Posterior vena cava (tissue), 2 donors: ENCODE data around the gene AFF3. TPM values are rescaled to one million over a fixed set of nuclear protein-coding genes. Genes with fewer than 3 reads are reported as not detected.
A peak's percentile ranks its signal among the peaks of the same experiment; 100 is the strongest.

Experiments used
- DNase-seq: peaks from one replicate; pipeline ENCODE4 v3.0.0-alpha.2; 2020; ENCODE audit warnings: low spot score
- intact Hi-C, 2 donors: fragments of 100-400 bp; cut with DNase I; formaldehyde crosslinking; loops; one replicate each; pipeline versions ENCODE4 v1.14.1 to v1.14.2; 2022 to 2023
- total RNA-seq, 2 donors: library from RNA; stranded (reverse); fragmentation: NEBNext Ultra II Directional; extraction: Animal tissue kit (Norgen Biotek cat#: 25700); gene quantifications; one replicate each; pipeline ENCODE4 v1.2.1, GENCODE V29; 2021
- donor health status: DM: yes; HTN: yes; CAD: no.
- donor health status: DM: yes; HTN: yes; CAD: no.

Gene AFF3
- total RNA-seq, 2 donors from 2014 or later = 15.5 to 26.4 TPM

GRCh38 chr2:99727199-99727598, 415.2 kb downstream of the AFF3 start:
- DNase-seq = no peak
- intact Hi-C loops = no loop called here

DNA sequence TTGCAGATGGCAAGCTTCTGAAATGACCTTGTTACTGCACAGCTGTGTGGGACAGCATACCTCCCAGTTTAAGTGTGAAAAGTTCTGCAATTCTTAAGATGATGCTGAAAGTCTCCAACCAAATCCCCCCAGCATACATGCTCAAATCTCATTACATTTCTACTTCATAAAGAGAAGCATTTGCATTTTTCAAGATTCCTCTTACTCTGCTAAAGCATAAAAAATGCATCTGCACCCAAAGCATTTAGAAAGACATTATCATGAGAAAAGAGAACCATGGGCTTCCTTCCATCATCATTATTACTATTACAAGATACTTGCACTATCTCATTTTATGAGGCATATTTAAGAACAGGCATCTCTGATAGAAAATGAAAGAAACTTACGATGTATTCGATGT, 415.7 kb downstream of the AFF3 start:
- DNase-seq = no peak
- intact Hi-C loops = no loop called here

DNA sequence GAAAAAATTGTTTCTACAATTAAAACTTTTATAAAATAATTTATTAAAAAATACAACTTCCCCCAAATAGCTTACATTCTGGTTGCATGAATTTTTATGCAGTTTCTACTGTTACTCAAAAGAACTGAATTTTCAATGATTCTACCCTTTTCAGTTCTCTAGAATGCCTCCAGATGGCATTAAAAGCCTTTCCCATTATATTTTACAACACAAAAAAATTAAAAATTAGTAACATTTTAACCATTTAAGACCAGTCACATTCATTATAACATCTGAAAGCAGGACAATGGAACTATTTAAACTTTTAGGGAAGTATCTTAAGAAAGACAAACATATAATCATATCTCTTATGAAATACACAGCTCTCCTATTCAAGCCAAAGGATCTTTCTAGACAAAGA, 416.6 kb downstream of the AFF3 start:
- intact Hi-C loops = no loop called here
- no peak for DNase-seq

GRCh38 chr2:99722476-99722875, 419.9 kb downstream of the AFF3 start:
- DNase-seq = no peak
- intact Hi-C loops = no loop called here

DNA sequence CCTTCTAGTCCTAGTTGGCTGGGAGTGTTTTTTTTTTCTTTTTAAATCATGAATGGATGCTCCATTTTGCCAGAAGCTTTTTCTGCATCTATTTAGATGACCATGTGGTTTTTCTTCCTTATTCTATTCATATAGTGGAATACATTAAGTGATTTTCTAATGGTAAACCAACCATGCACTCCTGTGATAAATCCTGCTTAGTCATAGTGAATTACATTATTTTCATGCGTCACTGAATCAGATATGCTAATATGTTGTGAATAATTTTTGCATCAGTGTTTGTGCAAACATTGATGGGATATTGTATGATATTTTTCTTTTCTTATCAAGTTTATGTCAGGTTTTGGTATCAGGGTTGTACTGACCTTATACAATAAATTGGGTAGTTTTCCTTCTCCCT, 423.3 kb downstream of the AFF3 start:
- intact Hi-C loops = no loop called here
- no peak for DNase-seq

GRCh38 chr2:99715956-99716355, 426.4 kb downstream of the AFF3 start:
- no peak for DNase-seq
- intact Hi-C loops = no loop called here

- no peak for DNase-seq
- intact Hi-C loops = no loop called here
These were observed 428.0 kb downstream of the AFF3 start for GRCh38 chr2:99714349-99714748.

DNA sequence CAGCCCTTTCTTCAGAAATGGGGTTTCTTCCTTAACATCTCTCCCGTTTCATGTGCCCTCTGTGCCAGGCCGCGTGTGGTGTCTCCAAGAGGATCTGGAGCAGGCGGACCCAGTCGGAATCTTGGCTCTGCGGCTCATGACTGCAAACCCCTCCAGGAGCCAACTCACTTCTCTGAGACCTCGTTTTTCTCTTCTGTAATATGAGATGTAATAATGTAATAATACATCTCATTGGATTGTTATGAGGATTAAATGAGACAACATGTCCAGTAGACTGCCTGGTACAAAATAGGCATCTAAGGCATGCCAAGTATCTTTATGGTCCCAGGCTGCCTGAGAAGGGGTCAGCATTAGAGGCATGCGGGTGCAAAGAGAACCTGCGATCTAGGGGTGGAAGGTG, 431.2 kb downstream of the AFF3 start:
- no peak for DNase-seq
- intact Hi-C loops = no loop called here

- no peak for DNase-seq
- intact Hi-C loops = no loop called here
These were observed 431.7 kb downstream of the AFF3 start for GRCh38 chr2:99710721-99711120.

- DNase-seq = no peak
- intact Hi-C loops = no loop called here
These were observed 433.2 kb downstream of the AFF3 start for GRCh38 chr2:99709229-99709628.

DNA sequence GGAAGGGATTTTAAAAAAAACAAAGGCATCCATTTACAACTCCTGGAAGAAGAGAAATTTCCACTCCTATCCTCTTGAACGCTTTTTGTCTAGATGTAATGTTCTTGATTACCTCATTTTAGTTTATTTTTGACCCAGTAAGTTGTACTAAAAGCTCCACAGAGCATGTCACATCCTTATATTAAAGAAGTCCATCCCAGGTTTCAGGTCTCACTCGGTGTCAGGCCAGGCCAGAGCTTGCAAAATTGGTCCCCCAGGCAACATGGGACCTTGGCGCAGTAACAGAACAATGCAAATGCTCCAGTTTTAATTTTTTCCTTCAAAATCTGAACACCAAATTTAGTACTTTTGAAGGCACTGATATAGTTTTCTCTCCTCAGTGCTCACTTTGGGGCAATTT, 434.2 kb downstream of the AFF3 start:
- intact Hi-C loops = no loop called here
- DNase-seq = no peak

DNA sequence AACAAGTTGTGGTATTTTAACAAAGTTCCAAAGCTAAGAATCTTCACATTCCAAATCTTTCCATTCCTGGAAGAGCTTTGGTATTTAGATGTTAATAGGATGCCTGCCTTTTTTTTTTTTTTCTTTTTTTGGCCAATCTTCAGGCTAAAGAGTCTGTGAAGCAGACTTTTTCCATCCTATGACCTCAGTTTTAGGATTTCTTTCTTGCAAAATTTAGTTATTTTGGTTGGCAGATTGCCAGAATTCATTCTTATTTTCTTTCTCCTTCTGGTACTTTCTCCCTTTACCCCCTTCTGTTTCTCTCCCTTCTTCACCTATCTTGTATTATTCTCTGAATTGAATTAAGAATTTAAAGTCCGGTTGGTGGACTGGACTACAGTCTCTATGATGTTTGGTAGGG, 434.8 kb downstream of the AFF3 start:
- no peak for DNase-seq

GRCh38 chr2:99706735-99707134, 435.7 kb downstream of the AFF3 start:
- intact Hi-C loops = no loop called here
- no peak for DNase-seq

More for the DNA sequence above, 434.8 kb downstream of the AFF3 start:
- intact Hi-C loops = no loop called here

GRCh38 chr2:99701503-99701902, 440.9 kb downstream of the AFF3 start:
- no peak for DNase-seq

DNA sequence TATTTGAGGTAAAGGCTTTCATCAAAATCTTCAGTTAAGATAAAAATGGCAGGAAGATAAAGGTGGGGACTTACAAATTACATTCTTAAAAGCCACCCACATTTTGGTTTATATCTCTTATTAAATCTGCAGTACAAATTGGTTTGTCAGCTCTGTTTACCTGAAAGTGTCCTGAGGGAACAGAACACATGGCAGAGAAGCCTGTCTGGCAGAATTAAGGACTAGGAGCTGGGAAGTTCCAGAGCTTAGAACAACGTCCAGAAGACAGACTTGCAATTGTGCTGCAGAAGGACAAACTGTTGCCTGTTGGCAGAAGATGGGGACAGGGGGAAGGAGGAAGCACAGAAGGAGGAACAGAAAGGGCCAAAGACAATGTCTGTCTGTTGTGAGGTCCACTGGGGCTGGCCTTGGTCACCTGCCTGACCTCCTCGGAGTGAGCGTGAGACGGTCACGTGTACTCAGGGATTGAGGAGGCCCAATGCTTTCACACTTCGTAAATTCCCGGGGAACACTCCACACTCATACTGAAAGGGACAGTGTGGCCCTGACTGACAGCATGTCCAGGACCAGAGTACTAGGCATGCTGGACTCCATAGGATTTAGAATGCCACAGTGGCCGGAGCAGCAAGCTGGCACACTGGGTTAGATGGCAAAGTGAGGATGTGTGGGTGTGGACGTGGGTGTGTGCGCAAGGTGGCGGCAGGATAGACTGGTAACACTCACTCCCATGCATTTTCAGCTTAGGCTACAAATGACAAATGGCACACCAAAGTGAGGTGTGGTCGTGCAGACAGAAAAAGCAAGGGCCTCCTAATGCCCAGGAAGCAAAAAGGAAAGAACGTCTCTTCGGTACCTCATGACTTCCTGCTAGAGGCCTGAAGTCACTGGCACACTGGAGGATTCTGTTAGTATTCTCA, 441.6 kb downstream of the AFF3 start:
- intact Hi-C loops = no loop called here
- DNase-seq = no peak

More at GRCh38 chr2:99701503-99701902, 440.9 kb downstream of the AFF3 start:
- intact Hi-C loops = no loop called here

DNA sequence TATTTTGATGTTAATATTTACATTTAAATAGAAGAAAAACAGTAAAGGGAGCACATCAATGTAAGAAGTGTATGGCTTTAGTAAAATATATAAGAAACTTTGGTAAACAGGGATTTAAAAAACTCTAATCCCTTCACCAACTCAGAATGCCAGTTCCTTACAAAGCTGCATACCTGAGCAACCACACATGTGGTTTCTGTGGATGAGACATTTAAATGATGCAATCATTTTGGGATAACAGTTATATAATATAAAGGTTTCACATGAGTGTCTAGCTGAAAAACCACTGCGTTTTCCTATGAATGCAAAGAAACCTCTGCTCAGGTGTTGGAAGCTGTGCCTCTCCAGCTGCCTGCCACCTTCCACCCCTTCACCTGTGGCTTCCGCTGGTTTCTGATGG, 443.5 kb downstream of the AFF3 start:
- no peak for DNase-seq
- intact Hi-C loops = no loop called here

DNA sequence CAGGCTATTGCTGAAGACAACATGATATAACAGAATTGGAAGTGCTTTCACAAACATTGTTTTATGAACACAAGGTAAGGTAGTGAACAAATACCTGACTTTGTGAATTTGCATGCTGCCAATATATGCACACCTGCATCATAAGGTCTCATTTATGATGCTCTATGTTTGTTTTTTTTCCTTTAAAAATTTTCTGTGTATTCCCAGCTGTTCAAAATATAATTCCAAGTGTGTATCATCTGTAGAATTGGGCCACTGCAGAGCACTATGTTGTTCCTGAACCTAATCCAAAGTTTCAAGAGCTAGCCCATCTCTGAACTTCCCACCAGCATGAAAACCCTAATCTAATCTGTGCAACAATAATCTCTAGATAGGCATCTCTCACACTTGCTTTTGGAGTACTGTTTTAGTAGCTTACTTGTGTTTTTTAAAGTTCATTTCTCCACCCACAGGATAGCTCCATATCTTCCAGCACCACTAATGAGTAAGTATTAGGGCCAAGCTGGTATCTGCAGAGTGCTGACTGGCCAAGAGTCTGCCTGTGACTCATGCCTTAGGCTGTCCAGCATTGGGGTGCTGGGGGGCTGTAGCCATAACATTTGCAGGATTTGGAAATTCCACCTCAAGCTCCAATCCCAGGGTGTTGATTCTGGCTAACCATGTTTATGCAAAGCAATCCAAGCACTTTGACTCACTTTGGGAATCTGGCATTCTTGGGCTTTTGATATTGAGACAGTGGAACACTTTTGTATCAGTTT, 444.4 kb downstream of the AFF3 start:
- intact Hi-C loops = no loop called here
- DNase-seq = peak; percentile 90

- intact Hi-C loops = no loop called here
These were observed 446.5 kb downstream of the AFF3 start for GRCh38 chr2:99695944-99696253.

DNA sequence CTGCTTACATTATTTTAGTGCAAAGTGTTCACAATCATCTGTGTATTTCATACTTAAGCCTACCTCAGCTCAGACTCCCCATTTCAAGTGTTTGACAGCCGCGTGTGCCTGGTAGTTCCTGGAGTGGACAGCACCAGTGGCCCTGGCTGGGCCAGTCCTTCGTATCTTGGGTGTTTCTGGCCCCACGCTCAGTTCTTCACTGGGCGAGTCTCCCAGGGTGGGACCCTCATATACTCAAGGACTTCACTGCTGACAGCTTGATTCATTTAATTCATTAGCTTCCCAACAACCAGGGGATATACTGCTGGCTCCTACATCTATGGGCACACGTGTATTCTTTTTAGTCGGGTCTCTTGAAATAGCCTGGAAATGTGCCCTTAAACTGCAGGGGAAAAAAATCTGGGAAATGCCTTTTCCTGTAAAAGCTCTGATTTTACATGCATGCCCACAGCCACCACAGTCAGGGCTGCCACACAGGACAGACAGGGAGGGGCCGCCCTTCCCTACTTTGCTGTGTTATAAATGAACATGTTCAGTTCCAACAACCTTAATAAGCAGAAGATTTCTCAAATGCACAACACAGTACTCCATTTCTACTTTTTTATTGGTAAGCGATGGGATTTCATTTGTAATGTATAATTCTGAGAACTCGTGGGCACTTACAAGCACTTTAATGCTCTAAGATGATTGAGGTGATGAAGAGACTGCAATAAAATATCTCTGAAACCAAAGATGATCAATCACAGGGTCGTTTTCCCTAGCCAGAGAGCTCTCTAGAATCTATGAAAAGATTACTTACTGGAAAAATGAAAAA, 447.1 kb downstream of the AFF3 start:
- intact Hi-C loops = no loop called here

More at GRCh38 chr2:99695944-99696253, 446.5 kb downstream of the AFF3 start:
- DNase-seq = no peak

DNA sequence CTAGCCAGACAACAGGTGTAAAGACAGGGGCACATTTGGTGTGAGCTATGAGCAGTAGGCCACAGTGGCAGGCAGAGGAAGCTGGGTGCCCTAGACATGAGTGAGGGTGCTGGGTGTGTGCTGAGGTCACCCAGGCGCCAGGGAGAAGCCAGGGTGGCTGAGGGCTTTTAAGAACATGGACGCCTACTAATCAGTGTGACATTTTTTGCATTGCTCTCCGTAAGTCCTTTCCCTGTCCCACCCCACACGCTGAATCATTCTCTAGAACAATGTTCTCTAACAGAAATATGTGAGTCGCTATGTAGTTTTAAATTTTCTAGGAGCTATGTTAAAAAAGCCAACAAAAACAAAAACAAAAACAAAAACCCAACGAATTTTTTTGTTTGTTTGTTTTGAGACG, 448.1 kb downstream of the AFF3 start:
- intact Hi-C loops = no loop called here
- no peak for DNase-seq

More for the DNA sequence above, 447.1 kb downstream of the AFF3 start:
- no peak for DNase-seq
